Measurements from ENCODE around the gene FOXP1. TPM values are rescaled to one million over a fixed set of nuclear protein-coding genes. Genes with fewer than 3 reads are reported as not detected.

Gene FOXP1
- total RNA-seq, 1 experiment from 2014 or later, result 2.9 TPM

- no peaks in the 10 kb centered on the region for H3K27me3 ChIP-seq (ENCODE audit: control insufficient read depth, insufficient read depth, low read length)
- ATAC-seq, result no peak
- H3K9me3 ChIP-seq (ENCODE audit: control insufficient read depth, insufficient read depth, low read depth, low read length), result no peaks in the 10 kb centered on the region
- H3K36me3 ChIP-seq (ENCODE audit: control insufficient read depth, insufficient read depth, low read length), result no peaks in the 10 kb centered on the region
- ChIA-PET POLR2A (interaction anchor here (0.7 kb wide), 1 partner anchor 26 kb away, joined by 6 read pairs; no protein-coding TSS in a partner anchor), CTCF (no interaction called here)
- no TSS peak for BruUV-seq (replicated peaks)
- no peak for DNase-seq (ENCODE audit: low read depth, low spot score)
- intact Hi-C loops (cut with micrococcal nuclease; ENCODE audit: unreplicated experiment), result no loop called here
- TF ChIP-seq SIN3A (IDR thresholded peaks at IDR 0.05; ENCODE audit: borderline replicate concordance, insufficient read depth, low read depth, low read length) (no peak), TCF7L2 (IDR thresholded peaks at IDR 0.05; ENCODE audit: low read depth, low read length) (no peak), REST (IDR thresholded peaks at IDR 0.05; ENCODE audit: insufficient read depth in 1 of 2, low read depth in 2 of 2, low read length in 1 of 2) (no peak), CTCF (IDR thresholded peaks at IDR 0.05) (no peak), POLR2AphosphoS5 (IDR thresholded peaks at IDR 0.05; ENCODE audit: low read depth, low read length) (no peak)
- H3K4me3 ChIP-seq (ENCODE audit: low read depth in 2 of 2, low read length in 2 of 2), result no peak overlapping the region
- no peak overlapping the region for H3K27ac ChIP-seq (ENCODE audit: low read length)
- in situ Hi-C loops (cut with HindIII; ENCODE audit: low pct_unique_long_range_greater_than_20kb, low sequenced_read_pairs), result no loop called here
- no peaks in the 10 kb centered on the region for H3K4me1 ChIP-seq (ENCODE audit: control insufficient read depth, insufficient read depth, low read length)
Measured at GRCh38 chr3:71206305-71207165, 377.0 kb downstream of the FOXP1 start.

- no TSS peak for BruUV-seq (replicated peaks)
- intact Hi-C loops (cut with micrococcal nuclease; ENCODE audit: unreplicated experiment), result no loop called here
- Histone ChIP-seq H3K36me3 (ENCODE audit: control insufficient read depth, insufficient read depth, low read length) (no peaks in the 10 kb centered on the region), H3K27ac (ENCODE audit: low read length) (no peak overlapping the region), H3K4me1 (ENCODE audit: control insufficient read depth, insufficient read depth, low read length) (no peaks in the 10 kb centered on the region), H3K27me3 (ENCODE audit: control insufficient read depth, insufficient read depth, low read length) (no peaks in the 10 kb centered on the region), H3K9me3 (ENCODE audit: control insufficient read depth, insufficient read depth, low read depth, low read length) (no peaks in the 10 kb centered on the region), H3K4me3 (ENCODE audit: low read depth in 2 of 2, low read length in 2 of 2) (no peak overlapping the region)
- in situ Hi-C loops (cut with HindIII; ENCODE audit: low pct_unique_long_range_greater_than_20kb, low sequenced_read_pairs), result no loop called here
- CTCF ChIA-PET, result no interaction called here
- TF ChIP-seq POLR2AphosphoS5 (IDR thresholded peaks at IDR 0.05; ENCODE audit: low read depth, low read length), result no peak
- no peak for TF ChIP-seq TCF7L2 (IDR thresholded peaks at IDR 0.05; ENCODE audit: low read depth, low read length)
- TF ChIP-seq REST (IDR thresholded peaks at IDR 0.05; ENCODE audit: insufficient read depth in 1 of 2, low read depth in 2 of 2, low read length in 1 of 2), result no peak
- TF ChIP-seq SIN3A (IDR thresholded peaks at IDR 0.05; ENCODE audit: borderline replicate concordance, insufficient read depth, low read depth, low read length), result no peak
- no peak for TF ChIP-seq CTCF (IDR thresholded peaks at IDR 0.05)
- POLR2A ChIA-PET, result no interaction called here
- no peak for ATAC-seq
- DNase-seq (ENCODE audit: low read depth, low spot score), result no peak
Measured at GRCh38 chr3:71203727-71204488, 379.6 kb downstream of the FOXP1 start.

Data from Panc1 (cell line).